GM04503 (cell line): ENCODE results near the gene ADSS1.

Experiments
- DNase-seq: peaks from one replicate; pipeline ENCODE4 v3.0.0-alpha.2; 2012; ENCODE audit warnings: low read depth

The ADSS1 gene

GRCh38 chr14:104770072-104770579 is 46.1 kb downstream of the ADSS1 start:
- DNase-seq: no peak

- DNase-seq: no peak
Observed at GRCh38 chr14:104770851-104771272, 46.8 kb downstream of the ADSS1 start.

DNA sequence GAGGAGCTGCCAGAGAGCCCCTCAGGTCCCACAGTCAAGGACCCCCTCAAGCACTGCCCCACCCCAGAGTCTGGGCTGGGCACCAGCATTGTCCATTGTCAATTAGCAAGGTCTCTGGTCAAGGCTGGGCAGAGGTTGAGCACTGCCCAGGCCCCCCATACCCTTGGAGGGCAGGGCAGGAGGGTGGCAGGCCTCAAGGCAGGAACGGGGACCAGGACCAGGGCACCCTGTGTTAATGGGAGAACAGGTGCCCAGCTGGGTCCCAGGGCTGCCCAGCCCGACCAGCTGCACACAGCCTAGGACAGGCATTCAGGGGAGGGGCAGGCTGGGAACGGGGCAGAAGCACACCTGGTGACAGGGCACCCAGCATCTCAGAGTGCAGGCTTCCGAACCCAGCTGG is 47.3 kb downstream of the ADSS1 start:
- DNase-seq: no peak

DNA sequence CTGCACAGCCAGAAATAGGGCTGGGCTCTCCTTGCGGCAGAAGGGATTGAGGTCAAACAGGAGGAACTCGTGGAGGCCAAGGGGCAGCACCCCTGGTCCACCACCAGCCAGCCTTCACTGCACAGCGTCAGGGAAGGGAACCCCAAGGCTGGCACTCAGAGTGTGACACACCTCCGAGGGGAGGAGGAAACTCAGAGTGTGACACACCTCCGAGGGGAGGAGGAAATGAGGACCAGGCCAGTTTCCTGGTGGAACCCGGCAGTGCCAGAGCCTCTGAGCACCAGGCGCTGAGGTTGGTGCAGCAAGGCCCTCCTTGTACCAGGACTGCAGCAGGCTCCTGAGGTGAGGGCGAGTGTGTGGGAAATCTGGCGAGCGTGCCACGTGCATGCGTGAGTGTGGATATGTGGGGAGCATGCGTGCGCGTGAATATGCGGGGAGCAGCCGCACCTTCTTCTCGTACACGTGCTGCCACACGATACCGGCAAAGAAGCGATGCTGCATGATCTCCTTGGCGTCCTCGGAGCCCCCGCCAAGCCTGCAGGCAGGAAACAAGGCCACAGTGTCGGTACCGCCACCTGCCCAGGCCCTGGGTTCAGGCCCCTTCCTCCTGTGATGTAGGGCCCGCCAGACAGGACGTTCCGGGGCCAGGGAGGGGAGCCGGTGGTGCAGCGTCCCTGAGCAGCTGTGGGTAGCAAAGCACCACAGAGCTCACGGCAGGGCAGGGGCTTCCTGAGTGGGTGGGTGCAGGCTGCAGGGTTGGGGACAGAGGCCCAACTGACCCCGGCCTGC is 48.1 kb downstream of the ADSS1 start:
- DNase-seq: no peak

- DNase-seq: no peak
Observed at GRCh38 chr14:104772707-104773504, 48.9 kb downstream of the ADSS1 start.

- no peak for DNase-seq
Observed at GRCh38 chr14:104773505-104774452, 49.8 kb downstream of the ADSS1 start.

DNA sequence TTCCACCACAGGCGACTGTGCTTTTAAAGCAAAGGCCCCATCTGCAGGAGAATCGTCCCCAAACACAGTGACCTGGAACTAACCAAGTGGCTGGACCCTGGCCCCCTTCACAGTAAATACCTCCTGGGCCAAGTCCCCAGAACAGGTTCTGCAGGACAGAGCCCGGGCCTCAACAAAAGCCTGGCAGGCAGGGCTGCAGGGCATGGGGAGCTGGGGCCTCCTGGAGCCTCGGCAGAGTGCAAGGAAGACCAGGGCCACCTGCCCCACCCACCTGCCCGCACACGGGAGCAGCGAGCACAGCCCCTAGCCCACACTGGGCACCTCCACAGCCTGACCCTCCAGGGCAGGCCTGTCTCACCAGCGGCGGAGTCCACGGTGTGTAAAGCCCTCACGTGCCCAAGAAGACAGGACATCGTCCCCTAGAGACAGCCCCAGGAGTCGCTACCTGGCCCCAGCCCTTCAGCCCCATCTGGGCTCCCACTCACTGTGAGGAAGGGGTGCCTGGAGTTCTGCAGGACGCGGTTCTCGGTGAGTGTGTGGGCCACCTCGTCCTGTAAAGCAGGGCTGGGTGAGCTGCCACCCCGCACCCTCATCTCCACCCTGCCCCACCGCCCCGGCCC is 50.5 kb downstream of the ADSS1 start:
- no peak for DNase-seq

- DNase-seq: no peak
Observed at GRCh38 chr14:104775073-104775489, 51.1 kb downstream of the ADSS1 start.

DNA sequence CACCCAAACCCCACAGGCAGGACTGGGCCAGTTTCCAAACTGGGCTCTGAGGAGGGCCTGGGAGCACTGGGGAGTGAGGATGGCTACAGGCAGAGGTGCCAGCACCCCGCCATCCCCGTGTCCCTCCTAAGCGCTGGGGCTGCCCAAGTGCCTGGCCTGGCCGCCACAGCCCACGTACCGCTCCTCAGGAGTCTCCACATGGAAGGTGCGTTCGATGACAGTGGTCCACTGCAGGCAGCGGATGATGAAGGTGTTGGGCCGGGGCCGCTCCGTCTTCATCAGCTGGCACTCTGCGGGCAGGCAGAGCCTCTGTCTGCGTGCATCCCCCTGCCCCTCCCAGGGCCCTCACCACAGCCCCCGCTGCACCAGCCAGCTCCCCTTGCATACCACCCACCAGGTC is 52.5 kb downstream of the ADSS1 start:
- DNase-seq: no peak

GRCh38 chr14:104776961-104777807 is 53.2 kb downstream of the ADSS1 start:
- DNase-seq: no peak

DNA sequence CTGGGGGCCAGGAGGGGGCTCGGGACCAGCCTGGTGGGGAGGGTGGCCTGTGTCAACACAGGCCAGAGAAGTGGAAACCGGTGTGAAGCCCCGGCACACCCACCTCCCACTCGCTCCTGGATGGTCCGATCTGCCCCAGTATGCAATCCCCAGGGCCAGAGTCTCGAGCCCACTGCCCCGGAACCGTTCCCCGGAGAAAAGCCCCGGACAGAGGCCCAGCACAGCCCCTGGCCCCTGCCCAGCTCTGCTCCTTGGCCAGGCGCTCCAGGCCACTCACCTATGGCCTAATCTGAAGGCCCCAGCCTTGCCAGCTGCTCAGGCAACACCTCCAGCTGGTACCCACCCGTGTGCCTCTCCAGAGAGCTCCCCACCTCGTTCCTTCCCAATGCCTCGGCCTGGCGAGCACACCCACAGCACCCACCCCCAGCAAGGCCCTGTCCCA is 53.8 kb downstream of the ADSS1 start:
- DNase-seq: no peak

DNA sequence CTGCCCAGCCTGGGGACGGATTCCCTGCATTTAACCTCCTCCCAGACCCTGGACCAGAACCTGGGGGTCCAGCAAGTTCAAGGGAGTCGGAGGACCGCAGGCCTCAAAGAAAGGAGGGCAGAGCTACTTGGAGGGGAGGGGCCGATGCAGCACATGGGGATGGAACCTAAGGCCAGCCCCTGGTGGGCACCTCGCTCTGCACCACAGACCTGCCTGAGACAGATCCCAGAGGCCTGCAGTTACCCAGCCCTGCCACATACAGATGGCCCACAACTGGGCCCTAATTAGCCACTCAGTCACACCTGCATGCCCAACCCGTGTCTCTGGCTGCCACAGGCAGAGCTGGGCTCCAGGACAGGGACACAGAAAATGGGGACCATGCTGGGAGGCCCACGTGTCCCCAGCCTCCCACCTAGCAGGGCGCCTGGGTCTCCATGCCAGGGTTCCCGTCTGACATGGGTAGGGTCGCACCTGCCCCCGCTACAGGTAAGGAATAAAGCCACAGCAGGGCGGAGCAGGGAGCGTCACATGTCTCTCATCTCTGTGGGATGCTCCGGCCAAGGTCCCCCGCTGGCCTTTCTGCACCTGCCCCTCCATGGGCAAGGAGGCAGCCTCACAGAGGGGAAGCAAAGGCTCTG is 54.8 kb downstream of the ADSS1 start:
- no peak for DNase-seq

GRCh38 chr14:104779776-104780512 is 55.9 kb downstream of the ADSS1 start:
- DNase-seq: no peak

- no peak for DNase-seq
Observed at GRCh38 chr14:104780513-104781030, 56.5 kb downstream of the ADSS1 start.

DNA sequence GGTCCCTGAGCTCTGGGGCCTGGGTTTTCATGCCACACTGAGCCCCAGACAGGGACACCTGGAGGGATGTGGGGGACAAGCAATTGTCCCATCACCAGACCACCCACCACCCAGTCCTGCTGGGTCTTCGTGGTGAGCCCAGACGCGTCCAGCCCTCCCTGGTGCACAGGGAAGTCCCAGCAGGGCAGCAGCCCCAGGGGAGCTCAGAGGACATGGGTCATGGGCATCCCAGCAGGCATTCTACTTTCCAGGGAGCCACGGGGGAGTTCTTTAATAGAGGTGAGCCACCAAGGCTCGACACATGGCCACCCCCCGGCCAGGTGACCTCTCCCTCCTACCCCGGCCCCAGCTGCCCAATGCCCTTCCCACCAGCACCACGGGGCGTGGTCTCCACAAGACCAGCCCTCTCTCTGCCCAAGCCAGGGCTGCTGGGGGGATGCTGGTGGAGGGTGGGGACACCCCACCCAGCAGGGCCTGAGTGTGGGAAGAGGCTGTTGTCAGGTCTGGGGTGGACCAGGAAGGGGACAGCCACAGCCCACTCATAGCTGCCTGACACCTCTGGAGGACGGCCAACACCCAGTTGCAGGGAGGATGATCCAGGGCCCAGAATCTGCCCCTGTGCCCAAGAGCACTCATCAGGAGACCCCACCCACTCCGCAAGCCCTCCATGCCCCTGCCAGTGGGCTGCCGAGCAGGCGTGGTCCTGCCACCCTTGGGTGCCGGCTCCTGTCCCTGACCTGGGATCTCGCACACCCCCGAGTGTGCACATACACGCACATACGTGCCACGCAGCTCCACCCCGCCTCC is 57.4 kb downstream of the ADSS1 start:
- DNase-seq: no peak

DNA sequence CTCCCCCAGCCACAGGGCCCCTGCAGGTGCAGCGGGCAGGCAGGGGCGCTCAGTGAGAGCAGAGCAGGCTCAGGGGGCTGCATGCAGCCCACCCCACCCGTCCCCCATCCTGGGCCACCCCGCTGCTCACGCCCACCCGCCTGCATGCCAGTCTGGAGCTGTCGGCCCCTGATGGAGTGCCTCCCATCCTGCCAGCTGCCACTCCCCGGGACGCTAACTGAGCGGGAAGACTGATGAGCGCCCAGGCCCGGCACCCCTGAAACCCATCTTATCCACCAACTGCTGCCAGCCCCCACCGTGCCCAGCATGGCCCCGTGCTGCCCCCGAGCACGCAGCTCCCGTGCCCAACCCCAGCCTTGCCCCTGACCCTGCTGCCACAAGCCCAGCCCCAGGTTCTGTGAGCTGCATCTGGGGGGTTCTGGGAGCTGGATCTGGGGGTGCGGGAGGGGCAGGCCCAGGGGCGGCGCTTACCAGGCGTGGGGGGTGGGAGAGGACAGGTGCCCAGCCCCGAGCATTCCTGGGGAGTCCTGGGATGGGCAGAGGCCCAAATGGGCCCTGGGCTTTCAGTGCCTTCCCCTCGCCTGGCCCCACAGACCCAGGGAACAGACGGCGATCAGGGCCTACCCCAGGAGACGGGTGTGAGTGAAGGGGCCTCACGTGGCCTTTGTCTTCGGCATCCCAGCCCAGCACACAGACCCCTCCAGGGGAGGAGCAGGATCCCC is 58.2 kb downstream of the ADSS1 start:
- DNase-seq: no peak

DNA sequence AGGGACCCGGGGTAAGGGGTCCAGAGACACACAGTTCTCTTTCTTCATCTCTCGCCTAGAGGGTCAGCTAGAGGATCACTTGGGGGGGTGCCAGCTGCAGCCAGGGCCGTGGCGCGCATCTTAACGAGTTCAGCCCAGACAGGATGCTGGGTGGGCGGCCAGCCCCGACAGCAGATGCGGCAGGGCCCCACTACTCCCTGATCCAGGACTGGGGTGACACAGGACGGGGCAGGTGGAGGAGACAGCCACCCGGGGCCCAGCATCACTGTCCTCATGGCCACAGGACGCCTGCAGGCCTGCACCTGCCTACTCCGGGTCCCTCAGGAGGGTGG is 58.7 kb downstream of the ADSS1 start:
- DNase-seq: no peak
